Vagina (tissue), 2 donors: Measurements from ENCODE around the gene ITM2C. TPM values are rescaled to one million over a fixed set of nuclear protein-coding genes. Genes with fewer than 3 reads are reported as not detected.

ENCODE experiments used
- DNase-seq, 2 donors: peaks; one replicate each; pipeline ENCODE4 v3.0.0-alpha.2; 2017; ENCODE audit errors: extremely low spot score in 2 of 2
- H3K27ac ChIP-seq: fragments of 200-600 bp; sonication (generic); one replicate; pipeline ENCODE4 v1.5.1; 2019
- H3K27me3 ChIP-seq: fragments of 200-600 bp; sonication (generic); one replicate; pipeline ENCODE4 v1.5.1; 2019
- H3K36me3 ChIP-seq, 2 donors: fragments of 200-600 bp; sonication (generic); one replicate each; pipeline ENCODE4 v1.5.1; 2017 to 2019
- H3K4me1 ChIP-seq: fragments of 200-600 bp; sonication (generic); one replicate; pipeline ENCODE4 v1.5.1; 2019
- H3K4me3 ChIP-seq, 2 donors: fragments of 200-600 bp; sonication (generic); 1 replicate in 1 of 2; 2 replicates in 1 of 2; pipeline ENCODE4 v1.5.1; 2016 to 2019
- H3K9me3 ChIP-seq: fragments of 200-600 bp; sonication (generic); one replicate; pipeline ENCODE4 v1.5.1; 2019
- POLR2A ChIP-seq, 2 donors: fragments of 450-650 bp; IDR thresholded peaks; one replicate each; pipeline ENCODE4 v1.6.1; 2017; ENCODE audit warnings: antibody characterized with exemption in 2 of 2, mild to moderate bottlenecking in 2 of 2, moderate library complexity in 2 of 2
- POLR2AphosphoS5 ChIP-seq, 2 donors: sonication (generic); formaldehyde crosslinking; IDR thresholded peaks; one replicate each; pipeline ENCODE4 v1.9.0; 2017; ENCODE audit warnings: antibody characterized with exemption in 2 of 2, mild to moderate bottlenecking in 2 of 2, low read depth in 1 of 2; ENCODE audit not compliant: insufficient read depth in 1 of 2
- intact Hi-C: fragments of 100-400 bp; cut with DNase I; formaldehyde crosslinking; loops from one replicate; pipeline ENCODE4 v1.15.1; 2023
- total RNA-seq: library from RNA; depleted of rRNA; stranded (reverse); fragments of >200 nt; gene quantifications from one replicate; pipeline ENCODE4 v1.2.3, GENCODE V29; 2016
- TF ChIP-seq, protein P1 (sequence below), 3 experiments: fragments of 450-650 bp in 2 of 3; fragments of 200-600 bp in 1 of 3; sonication (generic) in 1 of 3; IDR thresholded peaks; one replicate each; pipeline ENCODE4 v1.5.1; 2017 to 2019; ENCODE audit warnings: antibody characterized with exemption in 3 of 3, mild to moderate bottlenecking in 2 of 3, moderate library complexity in 2 of 3

ITM2C gene
- total RNA-seq, 1 donor from 2014 or later, result 86.2 TPM

DNA sequence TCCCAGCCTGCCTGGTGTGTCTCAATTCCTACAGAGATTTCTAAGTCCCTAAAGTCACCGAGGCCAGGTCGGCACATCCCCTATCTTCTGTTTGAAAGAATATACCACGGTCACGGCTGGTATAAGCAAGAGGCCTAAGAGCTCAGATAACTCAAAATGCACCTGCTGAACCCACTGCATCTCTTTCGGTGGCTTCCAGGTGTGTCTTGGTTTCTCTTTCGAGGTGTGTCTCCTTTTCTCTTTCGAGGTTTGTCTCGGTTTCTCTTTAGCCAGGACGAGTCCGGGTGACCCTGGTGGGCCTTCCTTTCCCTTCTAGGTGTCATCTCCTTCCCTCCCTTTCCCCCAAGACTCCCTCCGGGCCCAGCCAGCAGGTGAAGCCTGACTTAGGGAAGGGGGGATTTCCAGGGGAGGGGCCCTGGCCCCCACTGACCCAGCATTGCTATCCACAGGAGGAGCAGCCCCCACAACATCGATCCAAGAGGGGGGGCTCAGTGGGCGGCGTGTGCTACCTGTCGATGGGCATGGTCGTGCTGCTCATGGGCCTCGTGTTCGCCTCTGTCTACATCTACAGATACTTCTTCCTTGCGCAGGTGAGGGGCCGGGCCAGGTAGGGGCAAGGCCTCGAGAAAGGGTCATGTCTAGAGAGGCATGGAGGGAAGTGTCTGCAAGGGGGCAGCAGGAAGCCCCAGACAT is 8.4 kb downstream of the ITM2C start:
- H3K9me3 ChIP-seq, result no peaks in the 10 kb centered on the region
- H3K27me3 ChIP-seq, result no peaks in the 10 kb centered on the region
- peaks cover 0 to 17% of the 10 kb centered on the region in 2 donors for H3K36me3 ChIP-seq
- TF ChIP-seq POLR2AphosphoS5 (IDR thresholded peaks at IDR 0.05; ENCODE audit: insufficient read depth in 1 of 2, low read depth in 1 of 2), result no peak
- TF ChIP-seq POLR2A (IDR thresholded peaks at IDR 0.05), result no peak
- TF ChIP-seq, protein P1, sequence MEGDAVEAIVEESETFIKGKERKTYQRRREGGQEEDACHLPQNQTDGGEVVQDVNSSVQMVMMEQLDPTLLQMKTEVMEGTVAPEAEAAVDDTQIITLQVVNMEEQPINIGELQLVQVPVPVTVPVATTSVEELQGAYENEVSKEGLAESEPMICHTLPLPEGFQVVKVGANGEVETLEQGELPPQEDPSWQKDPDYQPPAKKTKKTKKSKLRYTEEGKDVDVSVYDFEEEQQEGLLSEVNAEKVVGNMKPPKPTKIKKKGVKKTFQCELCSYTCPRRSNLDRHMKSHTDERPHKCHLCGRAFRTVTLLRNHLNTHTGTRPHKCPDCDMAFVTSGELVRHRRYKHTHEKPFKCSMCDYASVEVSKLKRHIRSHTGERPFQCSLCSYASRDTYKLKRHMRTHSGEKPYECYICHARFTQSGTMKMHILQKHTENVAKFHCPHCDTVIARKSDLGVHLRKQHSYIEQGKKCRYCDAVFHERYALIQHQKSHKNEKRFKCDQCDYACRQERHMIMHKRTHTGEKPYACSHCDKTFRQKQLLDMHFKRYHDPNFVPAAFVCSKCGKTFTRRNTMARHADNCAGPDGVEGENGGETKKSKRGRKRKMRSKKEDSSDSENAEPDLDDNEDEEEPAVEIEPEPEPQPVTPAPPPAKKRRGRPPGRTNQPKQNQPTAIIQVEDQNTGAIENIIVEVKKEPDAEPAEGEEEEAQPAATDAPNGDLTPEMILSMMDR (IDR thresholded peaks at IDR 0.05), result no peak
- no peak overlapping the region for H3K27ac ChIP-seq
- DNase-seq, result no peak
- H3K4me1 ChIP-seq, result peaks cover 34% of the 10 kb centered on the region
- intact Hi-C loops, result no loop called here
- H3K4me3 ChIP-seq, result no peak overlapping the region

DNA sequence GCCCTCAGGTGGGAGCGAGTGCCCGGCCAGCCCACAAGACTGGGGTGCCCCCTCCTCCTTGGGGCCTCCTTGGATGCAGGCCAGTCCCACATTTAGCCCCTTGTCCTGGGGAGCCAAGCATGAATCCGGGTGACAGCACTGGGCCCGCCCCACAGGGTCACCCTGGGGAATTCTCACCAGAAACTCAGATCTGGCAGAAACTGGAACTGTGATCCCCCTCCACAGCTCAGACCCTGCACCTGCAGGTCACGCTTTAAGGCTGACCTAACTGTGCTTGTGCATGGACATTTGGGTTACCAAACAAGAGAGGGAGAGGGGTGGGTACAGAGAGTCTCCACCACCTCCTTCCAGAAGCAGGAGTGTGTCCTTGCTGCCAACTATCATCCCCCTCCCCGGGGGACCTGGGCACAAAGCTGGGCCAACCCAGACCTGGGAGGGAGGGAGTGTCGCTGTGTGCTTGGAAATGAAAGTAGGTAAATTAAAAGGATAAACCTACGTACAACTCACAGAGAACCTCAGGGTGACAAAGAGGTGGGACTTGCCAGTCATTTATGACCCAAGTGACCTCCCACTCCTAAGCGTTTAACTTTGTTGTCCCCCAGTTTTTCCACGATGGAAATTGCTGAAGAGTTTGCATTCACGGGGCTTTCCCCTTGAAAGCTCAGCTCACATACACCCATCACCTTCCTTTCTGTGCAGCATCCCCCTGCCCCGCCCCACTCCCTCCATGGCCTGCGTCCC is 9.1 kb downstream of the ITM2C start:
- DNase-seq, result no peak
- H3K27ac ChIP-seq, result no peak overlapping the region
- TF ChIP-seq POLR2AphosphoS5 (IDR thresholded peaks at IDR 0.05; ENCODE audit: insufficient read depth in 1 of 2, low read depth in 1 of 2), result no peak
- TF ChIP-seq POLR2A (IDR thresholded peaks at IDR 0.05), result no peak
- TF ChIP-seq, protein P1 (IDR thresholded peaks at IDR 0.05), result no peak

DNA sequence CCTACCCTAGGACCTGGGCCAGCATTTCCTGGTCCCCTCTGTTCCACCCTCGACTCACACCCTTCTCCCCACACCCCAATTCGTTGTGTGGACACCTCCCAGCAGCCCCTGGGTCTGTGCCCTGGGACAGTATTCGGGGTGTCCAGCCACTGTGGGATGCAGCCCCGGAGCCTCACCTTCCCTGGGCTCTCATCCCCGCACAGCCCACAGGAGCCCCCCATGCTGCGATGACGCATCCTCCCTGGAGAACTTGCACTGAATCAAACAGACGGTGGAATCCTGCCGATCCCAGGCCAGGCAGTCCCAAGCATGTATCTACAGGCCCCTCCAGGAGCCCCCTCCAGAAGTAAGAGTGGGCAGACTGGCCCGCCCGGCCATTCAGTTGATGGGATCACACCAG is 9.7 kb downstream of the ITM2C start:
- H3K27me3 ChIP-seq, result no peaks in the 10 kb centered on the region
- no peaks in the 10 kb centered on the region for H3K9me3 ChIP-seq
- peaks cover 0 to 17% of the 10 kb centered on the region in 2 donors for H3K36me3 ChIP-seq
- peaks cover 21% of the 10 kb centered on the region for H3K4me1 ChIP-seq
- TF ChIP-seq POLR2A (IDR thresholded peaks at IDR 0.05), result no peak
- TF ChIP-seq, protein P1 (IDR thresholded peaks at IDR 0.05), result no peak
- TF ChIP-seq POLR2AphosphoS5 (IDR thresholded peaks at IDR 0.05; ENCODE audit: insufficient read depth in 1 of 2, low read depth in 1 of 2), result no peak
- no peak overlapping the region for H3K27ac ChIP-seq
- DNase-seq, result no peak
- H3K4me3 ChIP-seq, result no peak overlapping the region
- intact Hi-C loops, result no loop called here

More for the DNA sequence above, 9.1 kb downstream of the ITM2C start:
- Histone ChIP-seq H3K36me3 (peaks cover 0 to 17% of the 10 kb centered on the region in 2 donors), H3K4me1 (peaks cover 27% of the 10 kb centered on the region), H3K9me3 (no peaks in the 10 kb centered on the region), H3K27me3 (no peaks in the 10 kb centered on the region), H3K4me3 (no peak overlapping the region)
- intact Hi-C loops, result no loop called here

DNA sequence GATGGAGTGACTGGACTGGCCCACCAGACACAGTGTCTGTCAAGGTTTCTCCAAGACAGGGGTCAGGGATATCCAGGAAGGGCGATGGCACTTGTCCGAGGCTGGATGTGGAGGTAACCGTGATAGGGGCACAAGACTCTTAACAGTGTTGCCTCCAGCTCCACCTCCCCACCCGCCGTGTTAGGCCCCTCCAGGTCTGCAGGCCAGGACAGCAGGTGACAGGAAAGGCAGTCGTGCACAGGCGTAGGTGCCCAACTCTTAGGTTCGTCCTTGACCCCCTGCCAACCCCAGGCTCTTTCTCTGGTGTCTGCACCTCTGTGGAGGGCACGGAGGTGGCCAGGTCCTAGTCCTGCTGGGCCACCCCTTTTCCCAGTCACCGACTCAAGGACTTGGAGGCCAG is 10.1 kb downstream of the ITM2C start:
- TF ChIP-seq POLR2AphosphoS5 (IDR thresholded peaks at IDR 0.05; ENCODE audit: insufficient read depth in 1 of 2, low read depth in 1 of 2) (no peak), POLR2A (IDR thresholded peaks at IDR 0.05) (no peak)
- TF ChIP-seq, protein P1 (IDR thresholded peaks at IDR 0.05), result no peak
- no peaks in the 10 kb centered on the region for H3K27me3 ChIP-seq
- DNase-seq, result no peak
- intact Hi-C loops, result no loop called here
- H3K9me3 ChIP-seq, result no peaks in the 10 kb centered on the region
- peaks cover 0 to 17% of the 10 kb centered on the region in 2 donors for H3K36me3 ChIP-seq
- no peak overlapping the region for H3K27ac ChIP-seq
- no peak overlapping the region for H3K4me3 ChIP-seq
- peaks cover 18% of the 10 kb centered on the region for H3K4me1 ChIP-seq
